IMR-90 (cell line): ENCODE results near the gene MEGF6. TPM values are rescaled to one million over a fixed set of nuclear protein-coding genes. Genes with fewer than 3 reads are reported as not detected.

Source experiments
- ATAC-seq: fragments of 200-7000 bp; cut with Tn5 transposase; 2 replicates; pipeline ENCODE4 v1.9.1; 2020; ENCODE audit warnings: low read depth, mild to moderate bottlenecking, moderate library complexity
- BruUV-seq: library from RNA; stranded (reverse); fragments of 400-500 nt; replicated peaks from 2 replicates; lab custom pipeline; 2021; lab: Mats Ljungman, UMichigan
- CTCF ChIA-PET: fragments of 300-600 bp; formaldehyde crosslinking; extraction: SDS; loops from one replicate; lab custom pipeline; 2021; ENCODE audit warnings: antibody characterized with exemption; lab: Yijun Ruan, JAX
- POLR2A ChIA-PET: fragments of 300-600 bp; sonication (Branson Sonifier 250); formaldehyde crosslinking; loops from one replicate; lab custom pipeline; 2022; ENCODE audit warnings: antibody characterized with exemption; ENCODE audit not compliant: unreplicated experiment; lab: Charles Lee
- DNase-seq: peaks from one replicate; pipeline ENCODE4 v3.0.0; 2013
- H2AFZ ChIP-seq: replicated peaks from 2 replicates; pipeline ENCODE3; 2013; ENCODE audit warnings: low read length, mild to moderate bottlenecking; ENCODE audit not compliant: poor library complexity
- H2AK5ac ChIP-seq: 2 replicates; pipeline ENCODE4 v1.6.1; 2013; ENCODE audit warnings: low read depth, low read length, inconsistent platforms
- H2AK9ac ChIP-seq: replicated peaks from 2 replicates; pipeline ENCODE3; 2013; ENCODE audit warnings: mild to moderate bottlenecking, low read depth, low read length, moderate library complexity; ENCODE audit not compliant: poor library complexity
- H2BK120ac ChIP-seq: 2 replicates; pipeline ENCODE4 v1.6.1; 2013; ENCODE audit warnings: low read depth, low read length, inconsistent platforms
- H2BK15ac ChIP-seq: 3 replicates; pipeline ENCODE4 v1.6.1; 2013; ENCODE audit warnings: low read depth, low read length, inconsistent platforms
- H2BK20ac ChIP-seq: 2 replicates; pipeline ENCODE4 v1.6.1; 2013; ENCODE audit warnings: low read depth, mild to moderate bottlenecking, inconsistent platforms, low read length, moderate library complexity
- H2BK5ac ChIP-seq: 2 replicates; pipeline ENCODE4 v1.6.1; 2013; ENCODE audit warnings: mild to moderate bottlenecking, low read depth, low read length, inconsistent platforms; ENCODE audit not compliant: poor library complexity, severe bottlenecking
- H3K14ac ChIP-seq: replicated peaks from 2 replicates; pipeline ENCODE4 v1.6.1; 2013; ENCODE audit warnings: low read depth, low read length, inconsistent platforms
- H3K18ac ChIP-seq: 2 replicates; pipeline ENCODE4 v1.6.1; 2013; ENCODE audit warnings: low read depth, low read length, control low read depth
- H3K23ac ChIP-seq: 2 replicates; pipeline ENCODE4 v1.6.1; 2013; ENCODE audit warnings: low read depth, low read length, inconsistent platforms
- H3K27ac ChIP-seq: 2 replicates; pipeline ENCODE4 v1.5.1; 2013; ENCODE audit warnings: mild to moderate bottlenecking, control low read depth, low read length; ENCODE audit not compliant: insufficient read depth
- H3K27me3 ChIP-seq: 2 replicates; pipeline ENCODE4 v1.6.1; 2013; ENCODE audit warnings: low read length; ENCODE audit not compliant: control insufficient read depth, insufficient read depth
- H3K36me3 ChIP-seq: 2 replicates; pipeline ENCODE4 v1.6.1; 2013; ENCODE audit warnings: low read length, mixed read lengths; ENCODE audit not compliant: control insufficient read depth, insufficient read depth
- H3K4ac ChIP-seq: 2 replicates; pipeline ENCODE4 v1.6.1; 2013; ENCODE audit warnings: low read depth, low read length, inconsistent platforms
- H3K4me1 ChIP-seq: 2 replicates; pipeline ENCODE4 v1.6.1; 2013; ENCODE audit warnings: low read length, mixed read lengths; ENCODE audit not compliant: control insufficient read depth, insufficient read depth
- H3K4me2 ChIP-seq: 2 replicates; pipeline ENCODE4 v1.6.1; 2013; ENCODE audit warnings: low read depth, mild to moderate bottlenecking, control low read depth, low read length, moderate library complexity
- H3K4me3 ChIP-seq: 2 replicates; pipeline ENCODE4 v1.5.1; 2013; ENCODE audit warnings: low read depth, mild to moderate bottlenecking, control low read depth, low read length, moderate library complexity; ENCODE audit not compliant: insufficient read depth
- H3K56ac ChIP-seq: 2 replicates; pipeline ENCODE4 v1.6.1; 2013; ENCODE audit warnings: low read length, inconsistent platforms; ENCODE audit not compliant: insufficient read depth; ENCODE audit errors: extremely low read depth
- H3K79me1 ChIP-seq, 2 experiments: 2 replicates each; pipeline ENCODE4 v1.6.1; 2013; ENCODE audit warnings: low read length in 2 of 2, inconsistent platforms in 1 of 2, low read depth in 1 of 2
- H3K9ac ChIP-seq: 2 replicates; pipeline ENCODE4 v1.6.1; 2013; ENCODE audit warnings: low read depth, low read length, control low read depth
- H3K9me1 ChIP-seq: 2 replicates; pipeline ENCODE4 v1.6.1; 2013; ENCODE audit warnings: low read length, inconsistent platforms; ENCODE audit not compliant: insufficient read depth
- H3K9me3 ChIP-seq: 2 replicates; pipeline ENCODE4 v1.6.1; 2013; ENCODE audit warnings: low read length; ENCODE audit not compliant: control insufficient read depth, insufficient read depth
- H4K20me1 ChIP-seq: 2 replicates; pipeline ENCODE4 v1.6.1; 2013; ENCODE audit warnings: low read length, inconsistent platforms; ENCODE audit not compliant: insufficient read depth
- H4K5ac ChIP-seq: 2 replicates; pipeline ENCODE4 v1.6.1; 2013; ENCODE audit warnings: mild to moderate bottlenecking, low read depth, low read length, control low read depth
- H4K8ac ChIP-seq, 2 experiments: 2 replicates each; pipeline ENCODE4 v1.6.1; 2013; ENCODE audit warnings: low read depth in 2 of 2, low read length in 2 of 2, control low read depth in 1 of 2, inconsistent platforms in 1 of 2
- H4K91ac ChIP-seq: 2 replicates; pipeline ENCODE4 v1.6.1; 2013; ENCODE audit warnings: low read depth, low read length, inconsistent platforms; ENCODE audit not compliant: insufficient read depth
- BHLHE40 ChIP-seq: fragments of 150-350 bp; IDR thresholded peaks from 2 replicates; pipeline ENCODE4 v1.6.1; 2016; ENCODE audit warnings: mild to moderate bottlenecking, low read depth, low read length
- CEBPB ChIP-seq: IDR thresholded peaks from 2 replicates; pipeline ENCODE4 v1.6.1; 2012; ENCODE audit warnings: low read depth, low read length, improper control_type of control experiment
- CHD1 ChIP-seq: IDR thresholded peaks from 2 replicates; pipeline ENCODE4 v1.6.1; 2012; ENCODE audit warnings: low read depth, low read length, improper control_type of control experiment
- FOS ChIP-seq: fragments of 150-350 bp; IDR thresholded peaks from 2 replicates; pipeline ENCODE4 v1.6.1; 2016; ENCODE audit warnings: low read depth, low read length
- MAFK ChIP-seq: IDR thresholded peaks from 2 replicates; pipeline ENCODE4 v1.6.1; 2012; ENCODE audit warnings: low read depth, low read length, improper control_type of control experiment
- MAZ ChIP-seq: IDR thresholded peaks from 2 replicates; pipeline ENCODE4 v1.6.1; 2012; ENCODE audit warnings: low read depth, mild to moderate bottlenecking, low read length, improper control_type of control experiment, moderate library complexity, borderline replicate concordance
- MXI1 ChIP-seq: IDR thresholded peaks from 2 replicates; pipeline ENCODE4 v1.6.1; 2012; ENCODE audit warnings: low read depth, mild to moderate bottlenecking, low read length, moderate library complexity, borderline replicate concordance
- NFE2L2 ChIP-seq: fragments of 150-350 bp; IDR thresholded peaks from 2 replicates; pipeline ENCODE4 v1.6.1; 2016; ENCODE audit warnings: low read depth, mild to moderate bottlenecking, low read length
- POLR2A ChIP-seq: IDR thresholded peaks from 2 replicates; pipeline ENCODE4 v1.6.1; 2012; ENCODE audit warnings: mild to moderate bottlenecking, low read depth, low read length
- RCOR1 ChIP-seq: IDR thresholded peaks from 2 replicates; pipeline ENCODE4 v1.6.1; 2012; ENCODE audit warnings: mild to moderate bottlenecking, low read length, improper control_type of control experiment; ENCODE audit not compliant: insufficient replicate concordance
- RFX5 ChIP-seq: IDR thresholded peaks from 2 replicates; pipeline ENCODE4 v1.8.0; 2012; ENCODE audit warnings: low read depth, mild to moderate bottlenecking, low read length, moderate library complexity
- SMC3 ChIP-seq: fragments of 150-350 bp; IDR thresholded peaks from 2 replicates; pipeline ENCODE4 v1.6.1; 2016; ENCODE audit warnings: low read depth, mild to moderate bottlenecking, antibody characterized with exemption, low read length, moderate library complexity
- WGBS, 2 experiments: methylation state at CpG; one replicate each; pipeline versions ENCODE4 v1.1.5 to v1.1.7; 2013; ENCODE audit warnings: missing lambda C conversion rate in 2 of 2; ENCODE audit not compliant: insufficient read length in 1 of 2; ENCODE audit errors: extremely low coverage in 2 of 2; 5-methylcytosine and 5-hydroxymethylcytosine counted together
- dilution Hi-C: fragments of 300-500 bp; cut with HindIII; formaldehyde crosslinking; loops from one replicate; pipeline ENCODE4 v1.14.3; 2018; ENCODE audit warnings: low sequenced_read_pairs; ENCODE audit not compliant: unreplicated experiment
- in situ Hi-C: fragments of 300-500 bp; cut with MboI; formaldehyde crosslinking; loops from 3 replicates; pipeline ENCODE4 v1.14.3; 2019; ENCODE audit warnings: low sequenced_read_pairs, inconsistent platforms, mixed read lengths
- intact Hi-C: fragments of 100-400 bp; cut with micrococcal nuclease; formaldehyde crosslinking; loops from 2 replicates; pipeline ENCODE4 v1.10.0; 2022
- polyA plus RNA-seq, 3 experiments: library from polyadenylated mRNA; depleted of rRNA; stranded (reverse); fragments of >200 nt; gene quantifications; 2 replicates each; pipeline ENCODE4 v1.2.3, GENCODE V29; 2012; ENCODE audit warnings: low replicate concordance in 1 of 3
- total RNA-seq: library from RNA; depleted of rRNA; stranded (reverse); fragments of >200 nt; gene quantifications from 2 replicates; pipeline ENCODE4 v1.2.3, GENCODE V29; 2012
- TF ChIP-seq, protein P1 (sequence below): fragments of 150-350 bp; IDR thresholded peaks from 2 replicates; pipeline ENCODE4 v1.6.1; 2016; ENCODE audit warnings: low read depth, mild to moderate bottlenecking, low read length, moderate library complexity, borderline replicate concordance
- TF ChIP-seq, protein P2 (sequence below): fragments of 150-350 bp; IDR thresholded peaks from 2 replicates; pipeline ENCODE4 v1.6.1; 2017; ENCODE audit warnings: mild to moderate bottlenecking, antibody characterized with exemption, low read length, low read depth

MEGF6 gene
- total and polyA plus RNA-seq, 2 of the 4 experiments (the other 2 are of a cell fraction), result 0.72 to 4.1 TPM

DNA sequence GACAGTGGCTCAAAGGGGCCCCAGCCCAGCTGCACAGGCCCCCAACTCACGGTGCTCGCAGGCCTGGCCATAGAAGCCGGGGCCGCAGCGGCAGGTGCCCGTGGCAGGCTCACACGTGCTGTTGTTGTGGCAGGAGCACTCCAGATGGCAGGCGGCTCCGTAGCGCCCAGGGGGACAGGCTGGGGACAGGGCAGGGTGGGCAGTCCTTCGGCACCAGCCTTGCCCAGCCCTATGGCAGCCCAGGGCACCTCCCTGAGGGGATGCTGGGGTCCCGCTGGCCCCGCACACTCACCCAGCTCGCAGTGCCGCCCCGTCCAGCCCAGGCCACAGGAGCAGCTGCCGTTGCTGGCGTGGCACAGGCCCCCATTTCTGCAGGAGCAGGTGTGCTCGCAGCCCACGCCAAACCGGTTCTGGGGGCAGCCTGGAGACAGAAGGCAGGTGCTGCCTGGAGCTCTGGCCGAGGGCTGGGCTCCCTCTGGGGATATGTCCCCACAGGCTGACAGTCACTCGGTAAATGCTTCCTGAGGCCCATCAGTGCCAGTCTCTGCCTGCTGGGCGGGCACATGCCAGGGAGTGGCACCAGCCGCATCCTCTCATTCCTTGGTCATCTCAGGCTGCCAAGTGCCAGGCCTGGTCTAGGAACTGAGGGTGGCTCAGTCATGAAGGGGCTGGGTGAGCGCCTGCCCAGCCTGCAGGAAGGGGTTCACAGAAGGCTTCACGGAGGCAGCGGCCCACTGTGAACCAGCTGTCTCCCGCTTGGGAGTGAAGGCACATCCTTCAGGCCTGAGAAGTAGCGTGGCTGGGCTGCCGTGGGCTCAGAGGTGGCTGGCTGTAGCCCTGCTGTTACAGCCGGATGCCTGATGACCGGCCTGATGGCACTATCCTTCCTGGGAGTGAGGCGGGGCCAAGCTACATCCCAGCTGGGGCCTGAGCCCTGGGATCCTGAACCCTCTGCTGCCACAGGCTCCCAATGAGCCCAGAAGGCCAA lies 116.7 kb downstream of the MEGF6 start:
- Histone ChIP-seq H3K4ac (no peak overlapping the region), H4K5ac (no peak overlapping the region), H3K14ac (no peak overlapping the region), H3K36me3 (no peaks in the 10 kb centered on the region), H4K91ac (no peak overlapping the region), H3K9me1 (no peaks in the 10 kb centered on the region), H3K79me1 (no peaks in the 10 kb centered on the region), H3K27ac (no peak overlapping the region), H2AK9ac (peak overlapping the region; percentile 28), H3K4me1 (no peaks in the 10 kb centered on the region), H2AFZ (no peak overlapping the region), H2BK5ac (no peak overlapping the region), H4K8ac (no peak overlapping the region), H3K27me3 (no peaks in the 10 kb centered on the region), H3K9me3 (no peaks in the 10 kb centered on the region), H3K23ac (no peak overlapping the region), H3K18ac (no peak overlapping the region), H2BK20ac (no peak overlapping the region; the same call in 1 of the 2 replicates), H3K56ac (no peak overlapping the region), H3K4me2 (no peak overlapping the region), H2AK5ac (no peak overlapping the region), H4K20me1 (no peaks in the 10 kb centered on the region), H3K9ac (no peak overlapping the region), H2BK15ac (no peak overlapping the region), H3K4me3 (no peak overlapping the region), H2BK120ac (no peak overlapping the region)
- CTCF ChIA-PET, result no interaction called here
- ATAC-seq, result no peak
- no TSS peak for BruUV-seq
- intact Hi-C loops (loop anchor here (10.0 kb wide), 1 partner anchor 230 kb away; no protein-coding TSS in a partner anchor), in situ Hi-C loops (no loop called here), dilution Hi-C loops (no loop called here)
- POLR2A ChIA-PET, result no interaction called here
- no peak for DNase-seq
- WGBS, 2 experiments, result 81% methylated on average over 22 of the region's 34 CpGs; no CpG with 5 or more reads in 1 of the 2 experiments
- TF ChIP-seq CHD1 (no peak), NFE2L2 (no peak), MAZ (no peak), FOS (no peak), MXI1 (no peak), MAFK (no peak), CEBPB (no peak), BHLHE40 (no peak), SMC3 (no peak), RCOR1 (no peak), RFX5 (no peak), POLR2A (no peak)
- TF ChIP-seq, protein P1, sequence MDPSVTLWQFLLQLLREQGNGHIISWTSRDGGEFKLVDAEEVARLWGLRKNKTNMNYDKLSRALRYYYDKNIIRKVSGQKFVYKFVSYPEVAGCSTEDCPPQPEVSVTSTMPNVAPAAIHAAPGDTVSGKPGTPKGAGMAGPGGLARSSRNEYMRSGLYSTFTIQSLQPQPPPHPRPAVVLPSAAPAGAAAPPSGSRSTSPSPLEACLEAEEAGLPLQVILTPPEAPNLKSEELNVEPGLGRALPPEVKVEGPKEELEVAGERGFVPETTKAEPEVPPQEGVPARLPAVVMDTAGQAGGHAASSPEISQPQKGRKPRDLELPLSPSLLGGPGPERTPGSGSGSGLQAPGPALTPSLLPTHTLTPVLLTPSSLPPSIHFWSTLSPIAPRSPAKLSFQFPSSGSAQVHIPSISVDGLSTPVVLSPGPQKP, result no peak
- TF ChIP-seq, protein P2, sequence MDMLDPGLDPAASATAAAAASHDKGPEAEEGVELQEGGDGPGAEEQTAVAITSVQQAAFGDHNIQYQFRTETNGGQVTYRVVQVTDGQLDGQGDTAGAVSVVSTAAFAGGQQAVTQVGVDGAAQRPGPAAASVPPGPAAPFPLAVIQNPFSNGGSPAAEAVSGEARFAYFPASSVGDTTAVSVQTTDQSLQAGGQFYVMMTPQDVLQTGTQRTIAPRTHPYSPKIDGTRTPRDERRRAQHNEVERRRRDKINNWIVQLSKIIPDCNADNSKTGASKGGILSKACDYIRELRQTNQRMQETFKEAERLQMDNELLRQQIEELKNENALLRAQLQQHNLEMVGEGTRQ, result no peak
